Esophagus muscularis mucosa (tissue), 3 donors: Measurements from ENCODE around the gene OR6A2.

Experiments
- POLR2A ChIP-seq: fragments of 450-650 bp; IDR thresholded peaks from one replicate; pipeline ENCODE4 v1.6.1; 2017; ENCODE audit warnings: antibody characterized with exemption, moderate library complexity, mild to moderate bottlenecking, low read depth
- POLR2AphosphoS5 ChIP-seq, 2 donors: sonication (generic); formaldehyde crosslinking; IDR thresholded peaks; one replicate each; pipeline ENCODE4 v1.6.1; 2017; ENCODE audit warnings: antibody characterized with exemption in 2 of 2
- TF ChIP-seq, protein P1 (sequence below), 3 experiments: fragments of 200-600 bp in 2 of 3; fragments of 450-650 bp in 1 of 3; sonication (generic) in 2 of 3; IDR thresholded peaks; one replicate each; pipeline ENCODE4 v1.5.1; 2017 to 2019; ENCODE audit warnings: antibody characterized with exemption in 3 of 3, mild to moderate bottlenecking in 2 of 3, moderate library complexity in 1 of 3

DNA sequence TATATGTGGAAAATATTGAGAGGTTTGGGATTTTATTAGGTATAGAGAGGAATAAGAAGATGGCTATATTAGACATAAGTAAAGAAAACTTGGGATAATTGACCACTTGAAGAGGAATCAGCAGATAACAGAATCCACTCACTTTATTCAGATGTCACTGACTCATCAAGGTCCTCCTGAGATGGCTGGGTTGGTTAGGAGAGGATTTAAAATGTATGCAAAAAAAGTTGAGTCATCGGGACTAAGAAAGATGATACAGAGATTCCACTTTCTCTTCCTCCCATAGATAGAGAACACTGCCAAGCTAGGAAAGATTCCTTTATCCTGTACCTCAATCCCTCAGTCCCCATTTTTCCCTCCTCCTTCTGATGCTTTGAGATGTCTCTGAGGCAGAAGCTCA is at the start of gene OR6A2:
- TF ChIP-seq, protein P1, sequence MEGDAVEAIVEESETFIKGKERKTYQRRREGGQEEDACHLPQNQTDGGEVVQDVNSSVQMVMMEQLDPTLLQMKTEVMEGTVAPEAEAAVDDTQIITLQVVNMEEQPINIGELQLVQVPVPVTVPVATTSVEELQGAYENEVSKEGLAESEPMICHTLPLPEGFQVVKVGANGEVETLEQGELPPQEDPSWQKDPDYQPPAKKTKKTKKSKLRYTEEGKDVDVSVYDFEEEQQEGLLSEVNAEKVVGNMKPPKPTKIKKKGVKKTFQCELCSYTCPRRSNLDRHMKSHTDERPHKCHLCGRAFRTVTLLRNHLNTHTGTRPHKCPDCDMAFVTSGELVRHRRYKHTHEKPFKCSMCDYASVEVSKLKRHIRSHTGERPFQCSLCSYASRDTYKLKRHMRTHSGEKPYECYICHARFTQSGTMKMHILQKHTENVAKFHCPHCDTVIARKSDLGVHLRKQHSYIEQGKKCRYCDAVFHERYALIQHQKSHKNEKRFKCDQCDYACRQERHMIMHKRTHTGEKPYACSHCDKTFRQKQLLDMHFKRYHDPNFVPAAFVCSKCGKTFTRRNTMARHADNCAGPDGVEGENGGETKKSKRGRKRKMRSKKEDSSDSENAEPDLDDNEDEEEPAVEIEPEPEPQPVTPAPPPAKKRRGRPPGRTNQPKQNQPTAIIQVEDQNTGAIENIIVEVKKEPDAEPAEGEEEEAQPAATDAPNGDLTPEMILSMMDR (IDR thresholded peaks at IDR 0.05), result no peak
- no peak for TF ChIP-seq POLR2A
- no peak for TF ChIP-seq POLR2AphosphoS5 (IDR thresholded peaks at IDR 0.05)
